GM12878 (cell line): Measurements from ENCODE around the gene GTF3C1. TPM values are rescaled to one million over a fixed set of nuclear protein-coding genes. Genes with fewer than 3 reads are reported as not detected.

Source experiments
- ATAC-seq: fragments of 200-7000 bp; cut with Tn5 transposase; 3 replicates; pipeline ENCODE4 v1.9.1; 2020; ENCODE audit warnings: mild to moderate bottlenecking, moderate library complexity
- BruUV-seq: library from RNA; stranded (reverse); fragments of 400-500 nt; replicated peaks from 2 replicates; lab custom pipeline; 2021; lab: Mats Ljungman, UMichigan
- CTCF ChIA-PET: fragments of 300-600 bp; sonication (Branson Sonifier 250); formaldehyde crosslinking; extraction: SDS; loops from one replicate; lab custom pipeline; 2021; ENCODE audit warnings: inconsistent platforms; lab: Yijun Ruan, JAX
- POLR2A ChIA-PET: fragments of 350-600 bp; formaldehyde crosslinking; extraction: SDS; loops from one replicate; lab custom pipeline; 2021; ENCODE audit warnings: inconsistent platforms; lab: Charles Lee
- RAD21 ChIA-PET: fragments of 300-600 bp; sonication (Branson Sonifier 250); formaldehyde crosslinking; loops from one replicate; lab custom pipeline; 2023; ENCODE audit warnings: antibody characterized with exemption; ENCODE audit not compliant: unreplicated experiment; lab: Charles Lee
- SMC1A ChIA-PET: fragments of 300-600 bp; sonication (Branson Sonifier 250); formaldehyde crosslinking; loops from one replicate; lab custom pipeline; 2023; ENCODE audit not compliant: unreplicated experiment, uncharacterized antibody; lab: Charles Lee
- DNase-seq: peaks from one replicate; pipeline ENCODE4 v3.0.0-alpha.2; 2011; ENCODE audit warnings: low read depth, low spot score
- FAIRE-seq: peaks from 3 replicates; lab custom pipeline; 2011; peaks lifted over from hg19 to GRCh38; lab: Jason Lieb, UNC
- H2AFZ ChIP-seq: 2 replicates; pipeline ENCODE4 v1.6.0; 2011; ENCODE audit warnings: low read depth, low read length, control low read depth; ENCODE audit not compliant: control insufficient read depth
- H3K27ac ChIP-seq: 2 replicates; pipeline ENCODE4 v1.5.1; 2011; ENCODE audit warnings: control low read depth; ENCODE audit not compliant: control insufficient read depth, insufficient read depth
- H3K27me3 ChIP-seq, 2 experiments: replicated peaks in 1 of 2; 2 replicates each; pipeline versions ENCODE4 v1.6.0 to v1.6.1; 2011; ENCODE audit warnings: low read length in 1 of 2; ENCODE audit not compliant: control insufficient read depth in 2 of 2, insufficient read depth in 2 of 2
- H3K36me3 ChIP-seq, 2 experiments: 2 replicates each; pipeline ENCODE4 v1.5.1; 2011; ENCODE audit warnings: low read length in 1 of 2; ENCODE audit not compliant: control insufficient read depth in 2 of 2, insufficient read depth in 2 of 2
- H3K4me1 ChIP-seq: 2 replicates; pipeline ENCODE4 v1.6.1; 2011; ENCODE audit warnings: mild to moderate bottlenecking, low read length, moderate library complexity, mixed read lengths; ENCODE audit not compliant: control insufficient read depth, insufficient read depth
- H3K4me2 ChIP-seq: 2 replicates; pipeline ENCODE4 v1.6.0; 2011; ENCODE audit warnings: control low read depth; ENCODE audit not compliant: control insufficient read depth, insufficient read depth
- H3K4me3 ChIP-seq: fragments of 200-600 bp; sonication (generic); 2 replicates; pipeline ENCODE4 v1.5.1; 2016
- H3K79me2 ChIP-seq: 2 replicates; pipeline ENCODE4 v1.6.0; 2011; ENCODE audit warnings: low read length; ENCODE audit not compliant: control insufficient read depth, insufficient read depth
- H3K9ac ChIP-seq: 2 replicates; pipeline ENCODE4 v1.8.0; 2011; ENCODE audit warnings: low read length, control low read depth, mixed read lengths; ENCODE audit not compliant: control insufficient read depth, insufficient read depth
- H3K9me3 ChIP-seq: replicated peaks from 3 replicates; pipeline ENCODE4 v1.5.1; 2011; ENCODE audit warnings: mild to moderate bottlenecking, low read length; ENCODE audit not compliant: control insufficient read depth, insufficient read depth
- H4K20me1 ChIP-seq: 2 replicates; pipeline ENCODE4 v1.6.0; 2011; ENCODE audit not compliant: control insufficient read depth, insufficient read depth
- IRF4 ChIP-seq: IDR thresholded peaks from 2 replicates; pipeline ENCODE4 v1.6.1; 2011; ENCODE audit warnings: low read depth, low read length
- MXI1 ChIP-seq: fragments of 150-350 bp; IDR thresholded peaks from 2 replicates; pipeline ENCODE4 v1.6.1; 2011; ENCODE audit warnings: low read depth, mild to moderate bottlenecking, inconsistent platforms, low read length, improper control_type of control experiment
- SMC3 ChIP-seq: IDR thresholded peaks from 2 replicates; pipeline ENCODE4 v1.6.1; 2011; ENCODE audit warnings: low read length, improper control_type of control experiment, borderline replicate concordance
- WGBS: methylation state at CpG from one replicate; pipeline ENCODE4 v1.1.6; 2016; ENCODE audit warnings: low lambda C conversion rate; ENCODE audit not compliant: insufficient replicate concordance, insufficient coverage; ENCODE audit errors: missing lambda C conversion rate; 5-methylcytosine and 5-hydroxymethylcytosine counted together
- in situ Hi-C: fragments of 300-500 bp; cut with MboI; formaldehyde crosslinking; loops from 9 replicates; pipeline ENCODE4 v1.14.3; 2018; ENCODE audit warnings: mixed read lengths
- intact Hi-C: fragments of 100-400 bp; cut with micrococcal nuclease; formaldehyde crosslinking; loops from one replicate; pipeline ENCODE4 v1.14.2; 2022; ENCODE audit not compliant: unreplicated experiment
- polyA plus RNA-seq, 11 experiments: library from polyadenylated mRNA; depleted of rRNA in 4 of 11; unstranded in 6 of 11; stranded (reverse) in 5 of 11; fragments of >200 nt; fragmentation: Nextera tagmentation in 4 of 11; fragmentation: Illumina TruSeq in 1 of 11; extraction: Ambion mirVana in 4 of 11; extraction: Trizol in 1 of 11; gene quantifications; 1 replicate in 1 of 11; 2 replicates in 10 of 11; pipeline versions ENCODE4 v1.2.1 to v1.2.3, GENCODE V29; 2011 to 2016; ENCODE audit warnings: inconsistent platforms in 2 of 11, missing spikeins in 2 of 11, low read depth in 1 of 11
- total RNA-seq, 4 experiments: library from RNA; depleted of rRNA in 3 of 4; stranded (reverse); fragments of >200 nt in 3 of 4; fragmentation: Illumina TruSeq in 1 of 4; extraction: Trizol in 1 of 4; gene quantifications; 2 replicates each; pipeline versions ENCODE4 v1.2.1 to v1.2.3, GENCODE V29; 2013 to 2021
- TF ChIP-seq, protein P1 (sequence below): IDR thresholded peaks from 2 replicates; pipeline ENCODE4 v1.6.1; 2011; ENCODE audit warnings: borderline replicate concordance, low read depth, mild to moderate bottlenecking, moderate library complexity, low read length; ENCODE audit not compliant: insufficient read depth, poor library complexity, severe bottlenecking

Gene GTF3C1
- total and polyA plus RNA-seq, 10 of the 15 experiments (the other 5 are each of a cell fraction or from before 2014, with no cell fraction given), result 0.98 to 60.9 (median 34.3) TPM

- no peak for ATAC-seq
- FAIRE-seq, result no peak
- no peaks in the 10 kb centered on the region for H4K20me1 ChIP-seq
- no peak overlapping the region for H3K27ac ChIP-seq
- no peaks in the 10 kb centered on the region for H3K36me3 ChIP-seq
- H2AFZ ChIP-seq, result no peak overlapping the region
- H3K4me3 ChIP-seq, result no peak overlapping the region
- no peak overlapping the region for H3K9ac ChIP-seq
- no peaks in the 10 kb centered on the region for H3K27me3 ChIP-seq
- CTCF ChIA-PET, result no interaction called here
- no peak for TF ChIP-seq SMC3
- TF ChIP-seq, protein P1, sequence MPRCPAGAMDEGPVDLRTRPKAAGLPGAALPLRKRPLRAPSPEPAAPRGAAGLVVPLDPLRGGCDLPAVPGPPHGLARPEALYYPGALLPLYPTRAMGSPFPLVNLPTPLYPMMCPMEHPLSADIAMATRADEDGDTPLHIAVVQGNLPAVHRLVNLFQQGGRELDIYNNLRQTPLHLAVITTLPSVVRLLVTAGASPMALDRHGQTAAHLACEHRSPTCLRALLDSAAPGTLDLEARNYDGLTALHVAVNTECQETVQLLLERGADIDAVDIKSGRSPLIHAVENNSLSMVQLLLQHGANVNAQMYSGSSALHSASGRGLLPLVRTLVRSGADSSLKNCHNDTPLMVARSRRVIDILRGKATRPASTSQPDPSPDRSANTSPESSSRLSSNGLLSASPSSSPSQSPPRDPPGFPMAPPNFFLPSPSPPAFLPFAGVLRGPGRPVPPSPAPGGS, result no peak
- TF ChIP-seq, all 136 proteins: peak for 0
- H3K4me1 ChIP-seq, result no peaks in the 10 kb centered on the region
- intact Hi-C loops (no loop called here), in situ Hi-C loops (no loop called here)
- ChIA-PET SMC1A (no interaction called here), RAD21 (no interaction called here), POLR2A (no interaction called here)
- BruUV-seq, result no TSS peak
- H3K9me3 ChIP-seq, result no peaks in the 10 kb centered on the region
- no peak overlapping the region for H3K4me2 ChIP-seq
- 64% methylated on average over 6 of the region's 6 CpGs for WGBS
- DNase-seq, result no peak
- no peaks in the 10 kb centered on the region for H3K79me2 ChIP-seq
Observed at GRCh38 chr16:27595993-27596392, 46.3 kb upstream of the GTF3C1 start.

DNA sequence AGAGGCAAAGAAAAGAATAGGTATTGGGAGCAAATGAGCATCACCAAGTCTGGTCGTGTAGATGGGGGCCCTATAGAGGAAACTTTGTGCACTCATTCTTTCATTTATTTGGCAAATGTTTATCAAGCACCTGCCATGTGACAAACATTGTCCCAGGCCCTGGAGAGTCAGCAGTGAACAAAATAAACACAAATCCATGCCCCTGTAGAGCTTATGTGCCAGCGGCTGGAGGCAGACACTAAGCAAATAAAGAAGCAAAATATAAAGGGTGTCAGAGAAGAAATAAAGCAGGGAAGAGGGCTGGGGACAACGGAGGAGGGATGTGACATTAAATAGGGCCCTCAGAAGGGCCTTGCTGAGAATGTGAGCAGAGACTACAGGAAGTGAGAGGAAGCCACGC is 45.8 kb upstream of the GTF3C1 start:
- no TSS peak for BruUV-seq
- ATAC-seq, result no peak
- no peak for FAIRE-seq
- ChIA-PET SMC1A (no interaction called here), RAD21 (no interaction called here), CTCF (no interaction called here), POLR2A (no interaction called here)
- Histone ChIP-seq H3K9me3 (no peaks in the 10 kb centered on the region), H3K79me2 (no peaks in the 10 kb centered on the region), H3K4me3 (no peak overlapping the region), H3K9ac (no peak overlapping the region), H3K4me2 (no peak overlapping the region), H3K4me1 (no peaks in the 10 kb centered on the region), H3K27me3 (no peaks in the 10 kb centered on the region), H2AFZ (no peak overlapping the region), H4K20me1 (no peaks in the 10 kb centered on the region), H3K27ac (no peak overlapping the region), H3K36me3 (no peaks in the 10 kb centered on the region)
- 57% methylated on average over 4 of the region's 4 CpGs for WGBS
- TF ChIP-seq MXI1 (no peak), IRF4 (no peak)
- in situ Hi-C loops, result no loop called here
- intact Hi-C loops, result no loop called here
- no peak for DNase-seq
